ENCODE results near the gene CDH22.
A peak's percentile ranks its signal among the peaks of the same experiment; 100 is the strongest.

The CDH22 gene

DNA sequence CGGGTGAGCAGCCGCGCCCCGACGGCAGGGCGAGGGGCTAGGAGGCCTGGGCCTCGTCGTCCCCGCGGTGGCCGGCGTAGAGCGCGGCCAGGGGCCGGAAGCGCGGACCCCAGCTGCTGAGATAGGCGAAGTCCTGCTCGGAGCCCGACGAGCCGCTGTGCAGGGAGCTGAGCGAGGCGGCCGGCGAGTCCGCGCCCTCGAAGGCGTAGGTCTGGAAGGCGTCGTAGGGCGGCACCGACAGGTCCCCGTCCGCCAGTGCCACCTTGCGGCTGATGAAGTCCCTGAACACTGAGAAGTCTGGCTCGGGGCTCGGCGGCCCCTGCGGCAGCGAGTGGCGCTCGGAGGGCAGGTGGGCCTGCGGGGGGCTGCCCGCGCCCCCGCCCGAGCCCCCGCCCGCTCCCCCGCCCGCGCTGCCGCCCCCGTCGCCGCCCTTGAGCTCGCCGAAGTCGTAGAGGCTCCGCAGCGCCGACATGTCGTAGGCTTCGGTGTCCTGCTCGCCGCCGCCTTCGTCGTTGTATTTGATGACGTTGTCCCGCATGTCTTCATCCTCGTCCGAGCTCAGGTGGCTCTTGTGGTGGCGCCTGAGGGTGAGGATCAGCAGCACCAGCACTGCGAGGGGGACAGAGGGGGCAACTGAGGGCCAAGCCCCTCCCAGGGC, 133.7 kb downstream of the CDH22 start:
- Histone ChIP-seq H3K9me3 (ENCODE audit: insufficient read depth, low read depth, low read length) (no peaks in the 10 kb centered on the region), H3K27ac (ENCODE audit: low read length) (no peak overlapping the region), H3K9ac (ENCODE audit: low read depth, low read length) (no peak overlapping the region), H3K36me3 (ENCODE audit: insufficient read depth, low read depth, low read length) (no peaks in the 10 kb centered on the region), H3K27me3 (ENCODE audit: insufficient read depth, low read length) (peaks cover 64% of the 10 kb centered on the region), H3K4me1 (ENCODE audit: insufficient read depth, low read length) (no peaks in the 10 kb centered on the region), H3K4me3 (ENCODE audit: low read length) (peak overlapping the region; percentile 35; the same call in 1 of the 2 replicates)

DNA sequence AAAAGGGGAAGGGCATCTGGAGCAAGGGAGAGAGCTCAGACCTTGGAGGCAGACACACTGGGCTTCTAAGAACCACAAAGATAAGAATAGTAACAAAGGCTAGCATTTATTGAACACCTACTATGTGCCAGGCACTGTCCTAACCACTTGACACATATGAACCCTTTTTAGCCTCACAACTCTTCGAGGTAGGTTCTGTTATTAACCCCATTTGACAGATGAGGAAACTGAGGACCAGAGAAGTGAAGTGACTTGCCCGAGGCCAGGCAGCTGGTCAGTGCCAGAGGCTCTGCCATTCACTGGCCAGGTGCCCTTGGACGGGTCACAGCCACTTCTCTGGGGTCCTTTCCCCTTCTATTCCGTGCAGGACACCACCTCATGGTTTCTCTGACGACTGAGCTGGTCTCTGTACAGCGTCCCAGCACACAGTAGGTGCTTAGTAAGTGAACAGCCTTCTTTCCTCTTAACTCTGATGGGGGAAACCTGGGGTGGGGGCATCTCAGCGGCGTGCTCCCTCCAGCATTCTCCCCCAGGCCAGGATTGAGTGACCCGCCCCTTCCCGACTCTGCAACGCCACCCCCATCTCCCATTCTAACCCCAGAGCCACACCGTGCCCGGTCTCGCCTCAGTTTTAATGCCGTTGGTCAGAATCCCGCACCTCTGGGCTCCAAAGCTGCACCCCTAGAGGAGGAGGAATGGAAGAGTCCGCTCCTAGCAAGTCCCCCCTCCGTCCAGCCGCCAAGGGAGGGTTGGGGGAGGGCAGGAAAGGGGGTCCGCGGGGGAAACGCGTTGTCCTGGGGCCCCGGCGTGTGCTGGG, 134.4 kb downstream of the CDH22 start:
- Histone ChIP-seq H3K4me1 (ENCODE audit: insufficient read depth, low read length) (no peaks in the 10 kb centered on the region), H3K4me3 (ENCODE audit: low read length) (peak overlapping the region; percentile 35; the same call in 1 of the 2 replicates), H3K36me3 (ENCODE audit: insufficient read depth, low read depth, low read length) (no peaks in the 10 kb centered on the region), H3K9ac (ENCODE audit: low read depth, low read length) (no peak overlapping the region), H3K27ac (ENCODE audit: low read length) (no peak overlapping the region), H3K9me3 (ENCODE audit: insufficient read depth, low read depth, low read length) (no peaks in the 10 kb centered on the region), H3K27me3 (ENCODE audit: insufficient read depth, low read length) (peaks cover 64% of the 10 kb centered on the region)

DNA sequence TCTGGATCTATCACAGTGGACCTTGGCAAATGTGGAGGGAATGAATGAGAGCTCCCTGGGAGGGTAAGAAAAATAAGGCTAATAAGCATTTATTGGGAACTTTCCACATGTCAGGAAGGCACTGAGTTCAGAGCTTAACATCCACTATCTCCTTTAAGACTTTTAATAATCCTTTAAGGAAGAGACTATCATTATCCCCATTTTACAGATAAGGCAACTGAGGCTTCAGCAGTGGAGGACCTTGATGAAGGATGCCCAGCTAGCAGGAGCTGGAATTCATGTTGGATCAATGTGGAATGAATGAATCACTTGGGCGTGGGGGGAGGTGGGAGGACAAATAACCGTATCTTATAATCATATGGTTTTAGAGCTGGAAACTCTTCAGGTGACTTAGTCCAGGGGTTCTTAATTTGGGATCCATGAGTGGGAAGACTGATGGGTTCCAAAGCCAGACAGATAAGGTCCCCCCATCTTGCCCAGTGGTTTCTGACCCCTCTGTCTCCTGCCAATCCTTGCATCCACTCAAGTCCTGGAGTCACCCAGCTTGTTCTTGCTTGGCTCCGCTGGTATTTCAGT, 135.2 kb downstream of the CDH22 start:
- H3K9ac ChIP-seq (ENCODE audit: low read depth, low read length): no peak overlapping the region
- no peaks in the 10 kb centered on the region for H3K4me1 ChIP-seq (ENCODE audit: insufficient read depth, low read length)
- no peak overlapping the region for H3K27ac ChIP-seq (ENCODE audit: low read length)
- H3K9me3 ChIP-seq (ENCODE audit: insufficient read depth, low read depth, low read length): no peaks in the 10 kb centered on the region
- no peak overlapping the region for H3K4me3 ChIP-seq (ENCODE audit: low read length)
- H3K36me3 ChIP-seq (ENCODE audit: insufficient read depth, low read depth, low read length): no peaks in the 10 kb centered on the region
- H3K27me3 ChIP-seq (ENCODE audit: insufficient read depth, low read length): peaks cover 64% of the 10 kb centered on the region

DNA sequence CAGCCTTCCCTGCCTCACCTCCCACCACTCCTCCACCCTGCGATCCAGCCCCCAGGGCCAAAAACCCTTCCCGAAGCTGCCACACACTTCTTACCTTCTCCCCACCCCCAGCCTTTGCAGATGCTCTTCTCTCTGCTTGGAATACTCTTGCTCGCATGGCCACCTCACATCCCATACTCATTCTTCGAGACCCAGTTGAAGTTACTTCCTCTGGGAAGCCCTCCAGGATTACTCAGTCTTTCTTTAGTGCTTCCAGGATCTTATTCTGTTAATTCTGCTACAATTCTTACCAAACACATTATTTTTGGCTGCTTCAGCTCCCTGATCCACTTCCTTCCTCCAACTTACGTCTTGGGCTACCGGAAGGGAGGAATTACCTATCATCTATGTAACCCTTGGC, 135.8 kb downstream of the CDH22 start:
- no peaks in the 10 kb centered on the region for H3K4me1 ChIP-seq (ENCODE audit: insufficient read depth, low read length)
- no peaks in the 10 kb centered on the region for H3K9me3 ChIP-seq (ENCODE audit: insufficient read depth, low read depth, low read length)
- H3K36me3 ChIP-seq (ENCODE audit: insufficient read depth, low read depth, low read length): no peaks in the 10 kb centered on the region
- H3K27ac ChIP-seq (ENCODE audit: low read length): no peak overlapping the region
- H3K4me3 ChIP-seq (ENCODE audit: low read length): no peak overlapping the region
- no peak overlapping the region for H3K9ac ChIP-seq (ENCODE audit: low read depth, low read length)
- peaks cover 64% of the 10 kb centered on the region for H3K27me3 ChIP-seq (ENCODE audit: insufficient read depth, low read length)

DNA sequence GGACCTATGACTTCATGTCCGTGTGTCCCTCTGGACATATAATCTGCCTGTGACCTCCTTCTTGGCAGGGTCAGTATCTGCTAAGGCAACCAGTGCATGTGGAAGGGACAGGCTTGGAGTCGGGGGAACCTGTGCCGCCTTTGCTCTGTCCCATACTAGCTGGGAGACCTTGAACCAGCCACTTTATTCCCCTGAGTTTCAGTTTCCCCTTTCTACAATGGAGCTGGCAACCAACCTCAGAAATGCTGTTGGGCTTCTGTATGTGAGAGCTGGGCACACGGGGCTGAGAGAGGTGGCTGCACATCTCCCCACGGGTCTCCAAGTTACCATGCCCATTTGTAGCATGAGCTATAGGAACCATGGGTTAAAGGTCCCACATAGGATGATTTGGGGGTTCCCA, 136.4 kb downstream of the CDH22 start:
- H3K9ac ChIP-seq (ENCODE audit: low read depth, low read length): no peak overlapping the region
- H3K4me1 ChIP-seq (ENCODE audit: insufficient read depth, low read length): no peaks in the 10 kb centered on the region
- peaks cover 64% of the 10 kb centered on the region for H3K27me3 ChIP-seq (ENCODE audit: insufficient read depth, low read length)
- no peak overlapping the region for H3K4me3 ChIP-seq (ENCODE audit: low read length)
- no peaks in the 10 kb centered on the region for H3K36me3 ChIP-seq (ENCODE audit: insufficient read depth, low read depth, low read length)
- H3K9me3 ChIP-seq (ENCODE audit: insufficient read depth, low read depth, low read length): no peaks in the 10 kb centered on the region
- H3K27ac ChIP-seq (ENCODE audit: low read length): no peak overlapping the region

DNA sequence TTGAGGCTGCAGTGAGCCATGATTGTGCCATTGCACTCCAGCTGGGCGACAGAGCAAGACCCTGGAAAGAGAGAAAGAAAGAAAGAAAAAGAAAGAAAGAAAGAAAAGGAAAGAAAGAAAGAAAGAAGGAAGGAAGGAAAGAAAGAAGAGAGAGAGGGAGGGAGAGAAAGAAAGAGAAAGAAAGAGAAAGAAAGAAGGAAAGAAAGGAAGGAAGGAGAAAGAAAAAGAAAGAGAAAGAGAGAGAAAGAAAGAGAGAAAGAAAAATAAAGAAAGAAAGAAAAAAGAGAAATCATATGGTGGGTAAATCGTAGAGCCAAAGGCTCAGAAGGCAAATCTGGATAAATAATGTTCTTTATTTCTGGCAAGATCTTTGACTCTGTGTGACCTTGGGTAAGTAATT, 136.8 kb downstream of the CDH22 start:
- H3K27ac ChIP-seq (ENCODE audit: low read length): no peak overlapping the region
- H3K27me3 ChIP-seq (ENCODE audit: insufficient read depth, low read length): peaks cover 63% of the 10 kb centered on the region
- no peak overlapping the region for H3K4me3 ChIP-seq (ENCODE audit: low read length)
- no peaks in the 10 kb centered on the region for H3K36me3 ChIP-seq (ENCODE audit: insufficient read depth, low read depth, low read length)
- no peaks in the 10 kb centered on the region for H3K4me1 ChIP-seq (ENCODE audit: insufficient read depth, low read length)
- H3K9ac ChIP-seq (ENCODE audit: low read depth, low read length): no peak overlapping the region
- no peaks in the 10 kb centered on the region for H3K9me3 ChIP-seq (ENCODE audit: insufficient read depth, low read depth, low read length)

DNA sequence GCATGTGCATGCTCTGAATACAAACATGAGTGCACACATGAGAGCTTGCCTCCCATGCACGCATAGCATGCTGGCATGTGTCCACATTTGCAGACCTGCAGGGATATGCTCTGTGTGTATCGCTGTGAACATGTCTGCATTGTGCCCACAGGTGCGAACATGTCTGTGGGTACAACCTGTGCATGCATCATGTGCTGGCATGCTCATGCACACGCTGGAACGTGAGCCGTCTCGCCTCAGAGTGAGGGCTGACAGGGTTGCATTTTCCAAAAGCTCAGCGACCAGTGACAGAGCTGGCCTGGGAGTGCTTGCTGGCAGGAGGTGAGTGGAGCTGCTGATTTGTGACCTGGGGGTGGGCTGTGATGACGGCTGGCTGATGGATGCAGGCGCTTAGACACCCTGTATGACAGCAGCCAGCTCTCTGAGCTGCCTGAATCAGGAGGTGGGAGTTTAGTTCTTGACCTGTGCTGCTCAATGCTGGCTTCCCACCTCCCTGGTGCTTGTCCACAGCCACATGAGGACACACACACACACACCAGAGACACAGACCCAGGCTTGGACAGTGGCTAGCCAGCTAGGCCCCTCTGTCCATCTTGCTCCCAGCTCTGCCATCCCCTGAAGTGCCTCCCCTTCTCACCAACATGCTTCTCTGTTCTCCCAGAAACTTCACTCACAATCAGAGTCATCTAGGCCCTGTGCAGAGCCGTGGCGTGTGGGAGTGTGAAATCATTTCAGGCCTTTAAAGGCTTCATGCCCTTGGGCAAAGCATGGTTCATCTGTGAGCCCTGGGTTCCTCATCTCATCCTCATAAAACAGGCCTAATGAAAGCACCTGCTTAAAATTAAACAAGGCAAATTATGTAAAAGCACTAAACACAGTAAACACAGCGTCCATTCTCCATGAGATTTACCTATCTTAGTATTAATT, 138.8 kb downstream of the CDH22 start:
- H3K27me3 ChIP-seq (ENCODE audit: insufficient read depth, low read length): peaks cover 45% of the 10 kb centered on the region
- H3K4me1 ChIP-seq (ENCODE audit: insufficient read depth, low read length): no peaks in the 10 kb centered on the region
- no peak overlapping the region for H3K27ac ChIP-seq (ENCODE audit: low read length)
- no peak overlapping the region for H3K4me3 ChIP-seq (ENCODE audit: low read length)
- H3K9ac ChIP-seq (ENCODE audit: low read depth, low read length): no peak overlapping the region
- no peaks in the 10 kb centered on the region for H3K9me3 ChIP-seq (ENCODE audit: insufficient read depth, low read depth, low read length)
- no peaks in the 10 kb centered on the region for H3K36me3 ChIP-seq (ENCODE audit: insufficient read depth, low read depth, low read length)

DNA sequence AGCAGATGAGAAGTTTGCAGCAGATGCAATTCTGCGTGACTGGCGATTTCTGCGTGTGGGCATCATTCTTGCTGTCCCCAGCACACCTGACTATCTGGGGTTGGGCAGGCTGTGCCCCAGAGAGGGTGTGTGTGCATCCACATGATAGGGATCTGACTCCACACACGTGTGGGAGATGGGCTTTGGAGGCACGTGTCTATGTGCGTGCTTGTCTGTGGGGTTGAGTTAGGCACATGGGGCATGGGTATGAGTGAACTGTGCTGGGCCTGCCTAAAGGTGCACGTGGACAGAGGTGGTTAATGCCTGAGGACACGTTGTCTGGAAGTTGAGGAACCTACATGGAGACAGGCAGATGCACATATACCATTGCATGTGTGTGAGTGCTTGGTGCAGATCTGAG, 139.9 kb downstream of the CDH22 start:
- Histone ChIP-seq H3K27me3 (ENCODE audit: insufficient read depth, low read length) (peaks cover 34% of the 10 kb centered on the region), H3K27ac (ENCODE audit: low read length) (no peak overlapping the region), H3K9me3 (ENCODE audit: insufficient read depth, low read depth, low read length) (no peaks in the 10 kb centered on the region), H3K9ac (ENCODE audit: low read depth, low read length) (no peak overlapping the region), H3K4me1 (ENCODE audit: insufficient read depth, low read length) (no peaks in the 10 kb centered on the region), H3K4me3 (ENCODE audit: low read length) (no peak overlapping the region), H3K36me3 (ENCODE audit: insufficient read depth, low read depth, low read length) (no peaks in the 10 kb centered on the region)

DNA sequence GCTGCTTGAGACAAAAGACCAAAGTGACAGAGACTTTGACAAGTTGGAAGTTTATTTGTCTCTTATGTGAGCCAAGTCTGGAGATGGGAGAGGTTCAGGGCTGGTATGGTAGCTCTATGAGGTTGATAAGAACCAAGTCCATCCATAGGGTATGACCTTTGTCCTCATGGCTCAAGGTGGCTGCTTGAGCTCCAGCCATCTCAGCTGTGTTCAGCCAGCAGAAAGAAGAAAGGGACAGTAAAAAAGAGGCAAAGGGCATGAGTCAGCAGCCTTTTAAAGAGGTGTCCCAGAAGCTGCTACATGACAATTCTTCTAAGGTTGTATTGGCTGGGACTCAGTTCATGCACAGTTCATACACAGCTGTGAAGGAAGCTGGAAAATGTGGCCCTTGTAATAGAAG, 141.2 kb downstream of the CDH22 start:
- Histone ChIP-seq H3K4me1 (ENCODE audit: insufficient read depth, low read length) (no peaks in the 10 kb centered on the region), H3K4me3 (ENCODE audit: low read length) (no peak overlapping the region), H3K9me3 (ENCODE audit: insufficient read depth, low read depth, low read length) (no peaks in the 10 kb centered on the region), H3K27ac (ENCODE audit: low read length) (no peak overlapping the region), H3K27me3 (ENCODE audit: insufficient read depth, low read length) (peaks cover 21% of the 10 kb centered on the region), H3K9ac (ENCODE audit: low read depth, low read length) (no peak overlapping the region), H3K36me3 (ENCODE audit: insufficient read depth, low read depth, low read length) (no peaks in the 10 kb centered on the region)

DNA sequence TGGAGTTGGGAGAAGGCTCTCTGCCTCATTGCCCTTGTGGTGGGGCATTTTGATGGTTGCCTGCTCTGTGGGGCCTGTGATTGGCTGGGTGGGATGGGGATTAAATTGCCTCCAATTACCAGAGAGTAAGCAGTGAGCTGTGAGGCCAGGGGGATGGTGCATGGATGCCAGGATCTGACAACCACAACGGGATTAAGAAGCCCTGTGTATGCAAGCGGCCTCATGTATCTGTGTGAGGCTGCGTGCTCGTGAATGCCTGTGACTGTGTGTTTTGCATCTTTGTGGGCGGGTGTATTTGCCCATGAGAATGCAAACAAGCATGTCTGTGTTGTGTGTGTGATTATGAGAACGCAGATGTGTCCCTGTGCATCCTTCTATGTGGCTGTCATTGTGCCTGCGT, 144.0 kb downstream of the CDH22 start:
- no peaks in the 10 kb centered on the region for H3K36me3 ChIP-seq (ENCODE audit: insufficient read depth, low read depth, low read length)
- no peak overlapping the region for H3K4me3 ChIP-seq (ENCODE audit: low read length)
- H3K27ac ChIP-seq (ENCODE audit: low read length): no peak overlapping the region
- no peaks in the 10 kb centered on the region for H3K9me3 ChIP-seq (ENCODE audit: insufficient read depth, low read depth, low read length)
- H3K27me3 ChIP-seq (ENCODE audit: insufficient read depth, low read length): no peaks in the 10 kb centered on the region; the same call in 1 of the 2 replicates
- no peaks in the 10 kb centered on the region for H3K4me1 ChIP-seq (ENCODE audit: insufficient read depth, low read length)
- H3K9ac ChIP-seq (ENCODE audit: low read depth, low read length): no peak overlapping the region

DNA sequence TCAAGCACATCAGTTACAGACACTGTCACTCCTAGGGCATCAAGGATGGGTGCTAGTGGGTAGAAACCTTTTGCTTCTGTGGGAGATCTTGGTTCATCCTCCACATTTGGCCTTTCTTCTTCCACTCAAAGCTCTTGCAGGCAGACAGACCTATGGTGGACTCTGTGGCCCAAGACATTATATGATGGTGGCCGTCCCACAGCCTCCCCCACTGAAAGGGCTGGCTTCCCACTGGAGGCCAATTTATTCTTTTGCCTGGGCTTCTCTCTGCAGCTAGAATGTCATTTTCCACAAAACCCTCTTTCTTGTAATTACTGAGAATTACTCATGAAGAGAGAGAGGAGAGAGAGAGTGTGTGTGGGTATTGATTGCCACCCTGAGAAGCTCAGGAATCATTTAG, 146.4 kb downstream of the CDH22 start:
- Histone ChIP-seq H3K27me3 (ENCODE audit: insufficient read depth, low read length) (no peaks in the 10 kb centered on the region), H3K9ac (ENCODE audit: low read depth, low read length) (no peak overlapping the region), H3K36me3 (ENCODE audit: insufficient read depth, low read depth, low read length) (no peaks in the 10 kb centered on the region), H3K9me3 (ENCODE audit: insufficient read depth, low read depth, low read length) (no peaks in the 10 kb centered on the region), H3K4me3 (ENCODE audit: low read length) (no peak overlapping the region), H3K27ac (ENCODE audit: low read length) (no peak overlapping the region), H3K4me1 (ENCODE audit: insufficient read depth, low read length) (no peaks in the 10 kb centered on the region)
